ENCODE results near the gene GRB14.

GRCh38 chr2:164593959-164594358 is 27.3 kb downstream of the GRB14 start:
- TF ChIP-seq CTCF (IDR thresholded peaks at IDR 0.05 in 8 of 11, conservative IDR thresholded peaks at IDR 0.05 in 3 of 11): no peak
- TF ChIP-seq POLR2A (IDR thresholded peaks at IDR 0.05): no peak

Measured in spleen (tissue), 7 donors.